Karpas-422 (cell line): ENCODE results near the gene SLC2A13. TPM values are rescaled to one million over a fixed set of nuclear protein-coding genes. Genes with fewer than 3 reads are reported as not detected.

Source experiments
- DNase-seq: peaks from one replicate; pipeline ENCODE4 v3.0.0-alpha.2; 2015
- H2AFZ ChIP-seq: fragments of 200-600 bp; sonication (generic); 2 replicates; pipeline ENCODE4 v1.6.1; 2014; ENCODE audit warnings: antibody characterized with exemption, low read length, mixed read lengths
- H3K27ac ChIP-seq: fragments of 200-600 bp; sonication (generic); 2 replicates; pipeline ENCODE4 v1.5.1; 2014; ENCODE audit warnings: mild to moderate bottlenecking, low read length, moderate library complexity
- H3K27me3 ChIP-seq: fragments of 200-600 bp; sonication (generic); 2 replicates; pipeline ENCODE4 v1.6.1; 2014; ENCODE audit warnings: low read length, mixed read lengths
- H3K36me3 ChIP-seq: fragments of 200-600 bp; sonication (generic); 2 replicates; pipeline ENCODE4 v1.6.1; 2014; ENCODE audit warnings: low read length, mixed read lengths; ENCODE audit not compliant: insufficient read depth
- H3K4me1 ChIP-seq: fragments of 200-600 bp; sonication (generic); 2 replicates; pipeline ENCODE4 v1.6.1; 2014; ENCODE audit warnings: mild to moderate bottlenecking, low read length, mixed read lengths
- H3K4me2 ChIP-seq: fragments of 200-600 bp; sonication (generic); 2 replicates; pipeline ENCODE4 v1.6.1; 2014; ENCODE audit warnings: low read length, low read depth, mild to moderate bottlenecking; ENCODE audit not compliant: poor library complexity, severe bottlenecking
- H3K4me3 ChIP-seq: fragments of 200-600 bp; sonication (generic); 2 replicates; pipeline ENCODE4 v1.5.1; 2014; ENCODE audit warnings: mild to moderate bottlenecking, antibody characterized with exemption, low read length, mixed read lengths
- H3K79me2 ChIP-seq: fragments of 200-600 bp; sonication (generic); 2 replicates; pipeline ENCODE4 v1.6.1; 2014; ENCODE audit warnings: mild to moderate bottlenecking, low read length, mixed read lengths
- H3K9ac ChIP-seq: fragments of 200-600 bp; sonication (generic); 2 replicates; pipeline ENCODE4 v1.6.0; 2014; ENCODE audit warnings: low read length
- H3K9me2 ChIP-seq: fragments of 200-600 bp; sonication (generic), shearing (Covaris generic); replicated peaks from 2 replicates; pipeline ENCODE4 v1.6.0; 2014; ENCODE audit warnings: mild to moderate bottlenecking, low read length, moderate library complexity; ENCODE audit not compliant: insufficient read depth
- H3K9me3 ChIP-seq: fragments of 300-700, 200-600 bp; sonication (generic); 2 replicates; pipeline ENCODE4 v1.6.1; 2014; ENCODE audit warnings: low read length, mixed read lengths
- H4K20me1 ChIP-seq: fragments of 200-600 bp; sonication (generic); 2 replicates; pipeline ENCODE4 v1.6.1; 2014; ENCODE audit warnings: mild to moderate bottlenecking, antibody characterized with exemption, low read length, low read depth; ENCODE audit not compliant: insufficient read depth
- total RNA-seq: library from RNA; depleted of rRNA; stranded (reverse); fragments of >200 nt; shearing (Covaris generic); gene quantifications from 2 replicates; pipeline ENCODE4 v1.2.3, GENCODE V29; 2014; ENCODE audit warnings: low replicate concordance

The SLC2A13 gene
- total RNA-seq, 1 experiment from 2014 or later, result 0.89 TPM

DNA sequence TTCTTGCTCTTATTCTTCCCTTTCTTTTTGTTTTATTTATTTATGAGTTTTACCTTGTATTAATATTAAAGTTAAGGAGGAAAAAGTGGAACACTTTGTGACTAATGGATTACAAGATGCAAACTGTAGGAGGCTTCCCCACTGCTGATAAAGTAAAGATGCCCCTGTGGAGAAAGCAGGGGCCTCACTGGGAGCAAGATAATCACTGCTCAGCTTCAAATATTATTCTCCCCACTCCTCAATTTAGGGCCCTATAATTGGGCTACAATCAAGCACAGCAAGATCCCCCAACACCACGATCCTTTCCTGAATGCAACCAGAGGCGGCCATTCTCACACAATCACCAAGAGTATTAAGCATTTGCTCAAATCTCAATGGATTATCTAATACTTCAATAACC, 149.2 kb downstream of the SLC2A13 start:
- Histone ChIP-seq H3K27me3 (no peaks in the 10 kb centered on the region), H2AFZ (no peak overlapping the region), H3K79me2 (no peaks in the 10 kb centered on the region), H3K9ac (no peak overlapping the region), H3K9me2 (no peaks in the 10 kb centered on the region), H3K36me3 (no peaks in the 10 kb centered on the region), H3K27ac (no peak overlapping the region), H3K4me1 (no peaks in the 10 kb centered on the region), H3K9me3 (no peaks in the 10 kb centered on the region), H3K4me3 (no peak overlapping the region), H3K4me2 (no peak overlapping the region), H4K20me1 (no peaks in the 10 kb centered on the region)
- DNase-seq, result no peak

DNA sequence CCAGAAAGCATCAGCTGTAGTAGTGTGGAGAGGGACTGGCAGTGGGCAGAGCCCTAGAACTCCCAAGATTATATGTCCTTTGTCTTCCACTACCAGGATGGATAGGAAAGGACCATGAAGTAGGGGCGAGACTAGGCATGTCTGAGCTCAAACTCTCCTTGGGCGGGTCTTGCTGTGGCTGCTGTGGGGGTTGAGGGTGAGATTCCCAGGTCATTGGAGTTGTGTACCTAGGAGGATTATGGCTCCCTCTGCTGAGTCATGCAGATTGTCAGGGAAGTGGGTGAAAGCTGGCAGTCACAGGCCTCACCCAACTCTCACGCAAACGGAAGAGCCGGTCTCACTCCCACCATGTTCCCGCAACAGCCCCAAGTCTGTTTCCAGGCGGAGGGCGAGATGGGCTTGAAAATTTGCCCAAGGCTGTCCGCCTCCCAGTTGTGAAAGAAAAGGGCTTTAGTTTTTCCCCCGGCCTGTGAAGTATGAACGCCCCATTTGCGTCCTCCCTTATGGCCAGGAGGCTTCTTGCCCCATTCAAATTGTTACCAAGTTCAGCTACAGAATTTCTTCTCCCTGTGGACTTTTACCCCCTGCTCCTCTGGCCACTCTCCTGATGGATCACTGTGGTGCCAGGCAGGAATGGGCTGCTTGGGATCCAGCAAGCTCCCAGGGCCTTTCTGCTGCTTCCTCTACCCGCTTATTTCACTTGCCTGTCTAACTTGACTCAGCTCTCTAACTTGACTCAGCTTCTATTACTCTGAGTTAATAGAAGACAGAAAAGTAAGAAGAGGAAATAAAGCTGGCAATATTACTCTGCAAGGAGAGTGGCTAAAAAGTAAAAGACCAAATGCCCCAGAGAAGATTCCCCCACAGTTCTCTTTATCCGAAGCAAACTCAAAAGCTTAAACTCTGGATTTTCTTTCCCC, 159.3 kb downstream of the SLC2A13 start:
- no peak for DNase-seq
- no peak overlapping the region for H3K27ac ChIP-seq
- H3K9ac ChIP-seq, result no peak overlapping the region
- H3K9me2 ChIP-seq, result no peaks in the 10 kb centered on the region
- H3K27me3 ChIP-seq, result no peaks in the 10 kb centered on the region
- H3K4me3 ChIP-seq, result no peak overlapping the region
- no peaks in the 10 kb centered on the region for H3K4me1 ChIP-seq
- no peaks in the 10 kb centered on the region for H3K9me3 ChIP-seq
- no peaks in the 10 kb centered on the region for H4K20me1 ChIP-seq
- no peak overlapping the region for H2AFZ ChIP-seq
- no peaks in the 10 kb centered on the region for H3K79me2 ChIP-seq
- no peak overlapping the region for H3K4me2 ChIP-seq
- no peaks in the 10 kb centered on the region for H3K36me3 ChIP-seq

DNA sequence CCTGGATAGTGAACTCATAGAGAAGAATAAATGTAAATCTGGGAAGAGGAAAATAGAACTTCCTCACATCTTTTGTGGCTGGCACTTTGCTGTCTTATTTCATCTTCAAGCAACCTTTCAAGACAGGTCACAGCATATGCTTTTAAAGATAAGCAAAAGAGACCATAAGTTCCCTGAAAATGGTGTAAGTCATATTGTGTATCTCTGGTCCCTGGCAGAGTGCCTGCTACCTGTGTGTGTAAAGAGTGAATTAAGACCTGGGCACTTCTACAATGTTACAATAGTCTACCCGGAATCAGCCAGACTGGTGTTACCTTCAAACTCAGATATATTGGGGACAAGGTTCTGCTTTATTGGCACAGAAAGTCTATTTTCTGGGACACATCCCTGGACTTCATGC, 168.8 kb downstream of the SLC2A13 start:
- H3K27ac ChIP-seq, result no peak overlapping the region
- no peaks in the 10 kb centered on the region for H3K79me2 ChIP-seq
- no peaks in the 10 kb centered on the region for H3K9me3 ChIP-seq
- H3K36me3 ChIP-seq, result no peaks in the 10 kb centered on the region
- no peak overlapping the region for H3K4me3 ChIP-seq
- H3K27me3 ChIP-seq, result no peaks in the 10 kb centered on the region
- no peak overlapping the region for H2AFZ ChIP-seq
- H3K9ac ChIP-seq, result no peak overlapping the region
- no peak for DNase-seq
- H3K4me2 ChIP-seq, result no peak overlapping the region
- H3K4me1 ChIP-seq, result no peaks in the 10 kb centered on the region
- H3K9me2 ChIP-seq, result no peaks in the 10 kb centered on the region
- H4K20me1 ChIP-seq, result no peaks in the 10 kb centered on the region

DNA sequence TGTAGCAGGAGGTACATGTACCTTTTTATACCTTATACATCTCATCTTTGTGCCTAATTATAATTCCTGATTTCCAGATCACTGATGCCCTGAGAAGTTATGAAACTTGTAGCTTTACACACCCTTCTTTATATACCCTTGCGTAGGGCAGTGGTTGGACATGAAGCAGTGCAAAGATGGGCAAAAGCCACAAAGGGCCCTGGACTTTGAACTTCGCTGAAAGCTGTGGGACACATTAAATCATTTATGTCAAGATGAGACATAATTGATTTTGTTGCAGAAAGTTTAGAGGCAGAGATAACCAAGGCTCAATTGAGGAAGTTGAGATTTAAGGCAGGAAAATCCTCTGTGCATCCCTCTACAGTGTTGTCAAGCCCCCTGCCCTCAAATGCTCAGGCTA, 170.0 kb downstream of the SLC2A13 start:
- H3K79me2 ChIP-seq, result no peaks in the 10 kb centered on the region
- H3K4me3 ChIP-seq, result no peak overlapping the region
- no peak for DNase-seq
- no peak overlapping the region for H2AFZ ChIP-seq
- H3K9me3 ChIP-seq, result no peaks in the 10 kb centered on the region
- no peaks in the 10 kb centered on the region for H3K36me3 ChIP-seq
- no peaks in the 10 kb centered on the region for H4K20me1 ChIP-seq
- H3K4me1 ChIP-seq, result no peaks in the 10 kb centered on the region
- H3K9ac ChIP-seq, result no peak overlapping the region
- no peak overlapping the region for H3K27ac ChIP-seq
- H3K9me2 ChIP-seq, result no peaks in the 10 kb centered on the region
- H3K27me3 ChIP-seq, result no peaks in the 10 kb centered on the region
- H3K4me2 ChIP-seq, result no peak overlapping the region

DNA sequence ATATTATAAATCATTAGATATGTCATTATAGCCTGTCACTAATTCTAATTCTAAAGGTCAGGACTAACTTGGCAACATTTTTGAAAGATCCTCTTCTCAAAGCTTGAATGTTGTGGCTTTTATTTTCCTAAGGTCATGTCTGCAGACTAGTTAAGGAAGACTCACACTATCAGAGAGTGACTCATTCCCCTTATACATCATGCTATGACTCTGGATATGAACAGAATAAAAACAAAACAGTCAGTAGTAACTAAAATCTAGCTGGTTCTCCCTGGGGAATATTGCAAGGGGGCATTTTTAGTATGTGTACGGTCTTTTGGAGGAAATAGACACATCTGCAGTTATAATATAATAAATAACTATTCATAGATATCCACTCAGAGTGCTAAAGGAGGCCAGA, 170.6 kb downstream of the SLC2A13 start:
- H3K36me3 ChIP-seq, result no peaks in the 10 kb centered on the region
- H2AFZ ChIP-seq, result no peak overlapping the region
- H3K9ac ChIP-seq, result no peak overlapping the region
- H3K27me3 ChIP-seq, result no peaks in the 10 kb centered on the region
- H3K9me2 ChIP-seq, result no peaks in the 10 kb centered on the region
- H4K20me1 ChIP-seq, result no peaks in the 10 kb centered on the region
- H3K79me2 ChIP-seq, result no peaks in the 10 kb centered on the region
- H3K27ac ChIP-seq, result no peak overlapping the region
- DNase-seq, result no peak
- H3K4me3 ChIP-seq, result no peak overlapping the region
- no peak overlapping the region for H3K4me2 ChIP-seq
- H3K4me1 ChIP-seq, result no peaks in the 10 kb centered on the region
- H3K9me3 ChIP-seq, result no peaks in the 10 kb centered on the region

DNA sequence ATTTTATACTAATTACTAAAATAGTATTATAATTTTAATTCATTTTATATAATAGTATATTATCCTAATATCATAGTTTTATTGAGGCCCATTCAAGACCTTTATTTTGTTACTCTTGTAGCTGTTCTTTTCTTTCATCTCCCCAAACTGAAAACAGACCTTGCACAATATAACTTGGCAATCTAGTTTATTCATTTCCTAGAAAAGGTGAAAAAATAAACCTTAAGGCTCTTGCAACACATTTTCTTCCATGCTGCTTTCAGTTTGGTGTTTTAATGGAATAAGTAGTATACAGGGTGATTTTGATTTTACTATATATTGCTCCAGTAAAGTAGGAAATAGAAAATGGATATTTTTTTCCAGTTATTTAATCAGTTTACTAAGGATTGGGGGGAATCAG, 174.0 kb downstream of the SLC2A13 start:
- Histone ChIP-seq H3K36me3 (no peaks in the 10 kb centered on the region), H3K27me3 (no peaks in the 10 kb centered on the region), H3K4me1 (no peaks in the 10 kb centered on the region), H3K79me2 (no peaks in the 10 kb centered on the region), H3K9me2 (no peaks in the 10 kb centered on the region), H3K4me2 (no peak overlapping the region), H2AFZ (no peak overlapping the region), H3K4me3 (no peak overlapping the region), H3K9me3 (no peaks in the 10 kb centered on the region), H3K9ac (no peak overlapping the region), H4K20me1 (no peaks in the 10 kb centered on the region), H3K27ac (no peak overlapping the region)
- DNase-seq, result no peak

DNA sequence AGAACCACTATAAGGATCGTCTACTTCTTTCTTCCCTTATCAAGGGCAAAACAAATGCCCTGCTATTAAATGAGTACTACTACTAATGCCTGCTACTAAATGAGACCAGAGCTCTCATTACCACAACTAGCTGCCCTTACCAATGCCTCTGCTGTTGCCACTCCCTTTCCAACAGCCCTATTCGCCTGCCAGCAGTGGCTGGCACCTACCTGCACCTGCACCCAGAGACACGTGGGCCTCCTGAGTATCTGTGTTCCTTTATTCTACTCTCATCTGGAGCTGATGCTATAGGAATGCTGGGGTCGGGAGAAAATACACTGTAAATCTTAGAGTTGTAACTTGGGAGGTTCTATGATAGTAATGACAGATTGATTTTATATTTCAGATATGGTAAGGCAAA, 174.7 kb downstream of the SLC2A13 start:
- H3K9ac ChIP-seq, result no peak overlapping the region
- no peaks in the 10 kb centered on the region for H3K27me3 ChIP-seq
- no peak overlapping the region for H2AFZ ChIP-seq
- H3K9me2 ChIP-seq, result no peaks in the 10 kb centered on the region
- H3K4me3 ChIP-seq, result no peak overlapping the region
- H3K27ac ChIP-seq, result no peak overlapping the region
- H3K36me3 ChIP-seq, result no peaks in the 10 kb centered on the region
- no peak for DNase-seq
- H3K9me3 ChIP-seq, result no peaks in the 10 kb centered on the region
- H3K4me2 ChIP-seq, result no peak overlapping the region
- no peaks in the 10 kb centered on the region for H4K20me1 ChIP-seq
- no peaks in the 10 kb centered on the region for H3K4me1 ChIP-seq
- H3K79me2 ChIP-seq, result no peaks in the 10 kb centered on the region

DNA sequence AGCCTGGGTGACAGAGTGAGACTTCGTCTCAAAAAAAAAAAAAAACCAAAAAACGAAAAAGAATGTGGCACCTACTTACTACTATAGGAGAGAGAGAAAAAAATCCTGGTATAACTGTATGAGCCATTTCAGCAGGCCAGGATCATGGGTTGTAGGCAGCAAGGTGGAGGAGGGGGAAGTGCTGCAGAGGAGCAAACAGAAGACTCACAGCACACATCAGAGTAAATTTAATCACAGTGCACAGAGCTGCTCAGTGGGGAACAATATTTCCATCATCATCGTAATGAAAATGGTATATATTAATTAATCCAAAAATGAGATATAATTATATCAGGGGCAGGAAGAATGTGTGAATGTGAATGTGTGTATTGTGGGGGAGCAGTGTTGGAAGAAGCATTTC, 175.8 kb downstream of the SLC2A13 start:
- Histone ChIP-seq H3K79me2 (no peaks in the 10 kb centered on the region), H3K4me2 (no peak overlapping the region), H3K9me2 (no peaks in the 10 kb centered on the region), H3K36me3 (no peaks in the 10 kb centered on the region), H3K4me1 (no peaks in the 10 kb centered on the region), H3K27me3 (no peaks in the 10 kb centered on the region), H2AFZ (no peak overlapping the region), H3K4me3 (no peak overlapping the region), H3K9me3 (no peaks in the 10 kb centered on the region), H4K20me1 (no peaks in the 10 kb centered on the region), H3K27ac (no peak overlapping the region), H3K9ac (no peak overlapping the region)
- DNase-seq, result no peak
